ENCODE measurements around the gene NFE2L1. TPM values are rescaled to one million over a fixed set of nuclear protein-coding genes. Genes with fewer than 3 reads are reported as not detected.

NFE2L1 gene
- polyA plus RNA-seq, 1 of the 3 experiments (the other 2 are of a cell fraction): 159 TPM

DNA sequence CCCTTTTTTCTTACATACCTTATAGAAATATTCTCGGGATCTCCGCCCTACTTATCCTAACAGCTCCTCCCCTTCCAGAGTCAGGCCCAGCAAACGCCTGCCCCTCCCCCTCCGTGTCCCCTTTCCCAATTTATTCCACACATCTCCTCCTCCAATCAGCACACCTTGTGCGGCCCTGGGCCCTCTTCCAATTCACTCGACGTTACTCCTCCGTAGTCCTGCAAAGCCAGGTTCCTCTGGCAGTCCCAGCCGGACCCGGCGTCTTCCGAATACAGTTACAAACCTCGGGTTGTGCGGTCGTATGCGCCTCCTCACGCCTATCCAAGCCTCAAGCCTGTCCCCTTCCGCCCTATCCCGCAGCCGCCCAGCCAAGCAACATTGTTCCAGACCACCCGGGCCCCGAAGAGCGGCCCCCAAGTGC is 52.4 kb downstream of the NFE2L1 start:
- Histone ChIP-seq H3K4me3 (ENCODE audit: low read depth in 2 of 2, low read length in 1 of 2) (peak overlapping the region; percentile 66 to 90), H3K36me3 (replicated peaks in 1 of 2; ENCODE audit: control insufficient read depth in 1 of 2, insufficient read depth in 2 of 2, low read length in 1 of 2) (peaks cover under 1 to 21% of the 10 kb centered on the region in 2 experiments), H3K9ac (peak overlapping the region; percentile 77), H2AFZ (ENCODE audit: low read depth) (peak overlapping the region; percentile 97), H3K4me2 (peak overlapping the region; percentile 86), H3K9me2 (no peaks in the 10 kb centered on the region), H3K4me1 (ENCODE audit: control insufficient read depth in 1 of 2, insufficient read depth in 2 of 2, low read depth in 1 of 2, low read length in 1 of 2) (peaks cover 3 to 6% of the 10 kb centered on the region in 2 experiments; a peak in 2 of 4 replicates), H3K79me2 (ENCODE audit: insufficient read depth) (peaks cover 56% of the 10 kb centered on the region), H3K27me3 (ENCODE audit: insufficient read depth) (no peaks in the 10 kb centered on the region), H3K27ac (ENCODE audit: low read depth in 2 of 2, low read length in 1 of 2) (peak overlapping the region; percentile 81 to 91), H3F3A (replicated peaks; ENCODE audit: insufficient read depth) (peaks cover 27% of the 10 kb centered on the region), H3K9me3 (no peaks in the 10 kb centered on the region), H4K20me1 (ENCODE audit: insufficient read depth) (peaks cover 47% of the 10 kb centered on the region)
- DNase-seq: peak; percentile 73
- TF ChIP-seq YY1 (IDR thresholded peaks at IDR 0.05; ENCODE audit: low read depth) (0 out of 2 replicates have a peak, but pooled peaks have one; percentile 2), POLR2AphosphoS5 (IDR thresholded peaks at IDR 0.05; ENCODE audit: low read depth, low read length) (peak; percentile 1; the same call in 1 of the 2 replicates), GABPA (IDR thresholded peaks at IDR 0.05; ENCODE audit: low read depth) (no peak), SIN3A (IDR thresholded peaks at IDR 0.05; ENCODE audit: borderline replicate concordance, low read depth, low read length) (0 out of 2 replicates have a peak, but pooled peaks have one; percentile 3), MXI1 (IDR thresholded peaks at IDR 0.05; ENCODE audit: low read depth, low read length) (peak; percentile 35), NRF1 (IDR thresholded peaks at IDR 0.05; ENCODE audit: low read depth, low read length) (no peak)
- TF ChIP-seq, protein P1, sequence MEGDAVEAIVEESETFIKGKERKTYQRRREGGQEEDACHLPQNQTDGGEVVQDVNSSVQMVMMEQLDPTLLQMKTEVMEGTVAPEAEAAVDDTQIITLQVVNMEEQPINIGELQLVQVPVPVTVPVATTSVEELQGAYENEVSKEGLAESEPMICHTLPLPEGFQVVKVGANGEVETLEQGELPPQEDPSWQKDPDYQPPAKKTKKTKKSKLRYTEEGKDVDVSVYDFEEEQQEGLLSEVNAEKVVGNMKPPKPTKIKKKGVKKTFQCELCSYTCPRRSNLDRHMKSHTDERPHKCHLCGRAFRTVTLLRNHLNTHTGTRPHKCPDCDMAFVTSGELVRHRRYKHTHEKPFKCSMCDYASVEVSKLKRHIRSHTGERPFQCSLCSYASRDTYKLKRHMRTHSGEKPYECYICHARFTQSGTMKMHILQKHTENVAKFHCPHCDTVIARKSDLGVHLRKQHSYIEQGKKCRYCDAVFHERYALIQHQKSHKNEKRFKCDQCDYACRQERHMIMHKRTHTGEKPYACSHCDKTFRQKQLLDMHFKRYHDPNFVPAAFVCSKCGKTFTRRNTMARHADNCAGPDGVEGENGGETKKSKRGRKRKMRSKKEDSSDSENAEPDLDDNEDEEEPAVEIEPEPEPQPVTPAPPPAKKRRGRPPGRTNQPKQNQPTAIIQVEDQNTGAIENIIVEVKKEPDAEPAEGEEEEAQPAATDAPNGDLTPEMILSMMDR (IDR thresholded peaks at IDR 0.05): no peak
- WGBS (ENCODE audit: low lambda C conversion rate): under 1% methylated on average over 23 of the region's 23 CpGs
- ChIA-PET CTCF (interaction anchor here (0.5 to 14.8 kb wide), 10 partner anchors 19 to 260 kb away, joined by 3 to 241 read pairs (median 4); partner anchors contain the start of gene SCRN2), POLR2A (interaction anchor here (0.6 to 2.1 kb wide), 8 partner anchors 9 to 407 kb away, joined by 3 to 21 read pairs (median 4); partner anchors contain the start of gene NFE2L1)

DNA sequence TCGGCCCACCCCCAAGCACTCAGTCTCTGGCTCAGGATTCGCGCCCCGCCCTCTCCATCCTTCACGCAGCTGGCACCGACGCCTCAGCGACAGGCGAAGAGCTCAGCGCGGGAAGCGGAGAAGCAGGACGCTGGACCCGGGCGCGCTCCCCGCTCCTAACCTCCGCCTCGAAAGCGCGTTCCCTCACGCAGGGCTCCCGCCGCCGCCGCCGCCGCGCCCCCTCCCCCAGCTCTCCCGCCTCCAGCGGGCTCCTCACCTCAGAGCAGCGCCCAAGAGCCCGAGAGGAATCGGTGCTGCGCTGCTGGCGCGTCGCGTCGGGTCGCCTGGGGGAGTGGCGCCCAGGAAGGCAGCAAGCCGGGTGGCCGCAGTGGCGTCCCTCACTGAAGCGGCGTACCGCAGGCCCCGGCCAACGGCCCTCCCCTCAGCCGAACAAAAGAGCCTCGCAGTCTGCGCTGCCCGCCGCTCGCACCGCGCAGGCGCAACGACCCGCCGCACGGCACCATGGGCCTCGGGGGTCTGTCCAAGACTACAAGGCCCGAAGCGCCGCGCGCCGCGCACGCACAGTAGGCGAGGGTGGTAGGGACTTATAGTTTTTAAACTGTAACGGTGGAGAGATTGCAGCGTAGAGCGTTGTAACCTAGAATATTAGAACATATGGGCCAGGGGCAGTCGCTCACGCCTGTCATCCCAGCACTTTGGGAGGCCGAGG is 53.0 kb downstream of the NFE2L1 start, which contains the start of gene CBX1:
Gene CBX1 (minus strand): TSS at position 467 of the 709 bp plus-strand sequence. CDS start 24,474 bp downstream, outside the sequence.
- peaks cover 27% of the 10 kb centered on the region for H3F3A ChIP-seq (replicated peaks; ENCODE audit: insufficient read depth)
- peaks cover 3 to 6% of the 10 kb centered on the region in 2 experiments; a peak in 2 of 4 replicates for H3K4me1 ChIP-seq (ENCODE audit: control insufficient read depth in 1 of 2, insufficient read depth in 2 of 2, low read depth in 1 of 2, low read length in 1 of 2)
- no peaks in the 10 kb centered on the region for H3K9me3 ChIP-seq
- peaks cover 51% of the 10 kb centered on the region for H3K79me2 ChIP-seq (ENCODE audit: insufficient read depth)
- DNase-seq: peak; percentile 98
- H3K4me2 ChIP-seq: peak within 1 kb of the TSS; percentile 86
- H3K9ac ChIP-seq: peak within 1 kb of the TSS; percentile 77
- ChIA-PET POLR2A (interaction anchor here (1.1 to 2.1 kb wide), 5 partner anchors 52 to 97 kb away, joined by 3 to 21 read pairs (median 5); partner anchors contain the start of gene NFE2L1), CTCF (interaction anchor here (0.8 to 14.8 kb wide), 8 partner anchors 20 to 154 kb away, joined by 3 to 241 read pairs (median 4); no protein-coding TSS in a partner anchor)
- peak within 1 kb of the TSS; percentile 81 to 91 for H3K27ac ChIP-seq (ENCODE audit: low read depth in 2 of 2, low read length in 1 of 2)
- peak within 1 kb of the TSS; percentile 97 for H2AFZ ChIP-seq (ENCODE audit: low read depth)
- WGBS (ENCODE audit: low lambda C conversion rate): under 1% methylated on average over 37 of the region's 79 CpGs
- H4K20me1 ChIP-seq (ENCODE audit: insufficient read depth): peaks cover 41% of the 10 kb centered on the region
- no peaks in the 10 kb centered on the region for H3K27me3 ChIP-seq (ENCODE audit: insufficient read depth)
- peaks cover 0 to 16% of the 10 kb centered on the region in 2 experiments for H3K36me3 ChIP-seq (replicated peaks in 1 of 2; ENCODE audit: control insufficient read depth in 1 of 2, insufficient read depth in 2 of 2, low read length in 1 of 2)
- H3K4me3 ChIP-seq (ENCODE audit: low read depth in 2 of 2, low read length in 1 of 2): peak within 1 kb of the TSS; percentile 66 to 90
- no peaks in the 10 kb centered on the region for H3K9me2 ChIP-seq
- TF ChIP-seq YY1 (IDR thresholded peaks at IDR 0.05; ENCODE audit: low read depth) (no peak), CHD2 (IDR thresholded peaks at IDR 0.05; ENCODE audit: low read length, partially characterized antibody) (peak; percentile 72), NRF1 (IDR thresholded peaks at IDR 0.05; ENCODE audit: low read depth, low read length) (peak; percentile 98), RXRA (IDR thresholded peaks at IDR 0.05; ENCODE audit: borderline replicate concordance, low read depth) (no peak), RAD21 (IDR thresholded peaks at IDR 0.05; ENCODE audit: low read length) (no peak), MXI1 (IDR thresholded peaks at IDR 0.05; ENCODE audit: low read depth, low read length) (peak; percentile 26; the same call in 1 of the 2 replicates), RFX5 (IDR thresholded peaks at IDR 0.05; ENCODE audit: low read length) (no peak), ELF1 (IDR thresholded peaks at IDR 0.05) (no peak), FOSL2 (IDR thresholded peaks at IDR 0.05; ENCODE audit: borderline replicate concordance, low read depth) (no peak), JUND (IDR thresholded peaks at IDR 0.05) (no peak)
- TF ChIP-seq, protein P2, sequence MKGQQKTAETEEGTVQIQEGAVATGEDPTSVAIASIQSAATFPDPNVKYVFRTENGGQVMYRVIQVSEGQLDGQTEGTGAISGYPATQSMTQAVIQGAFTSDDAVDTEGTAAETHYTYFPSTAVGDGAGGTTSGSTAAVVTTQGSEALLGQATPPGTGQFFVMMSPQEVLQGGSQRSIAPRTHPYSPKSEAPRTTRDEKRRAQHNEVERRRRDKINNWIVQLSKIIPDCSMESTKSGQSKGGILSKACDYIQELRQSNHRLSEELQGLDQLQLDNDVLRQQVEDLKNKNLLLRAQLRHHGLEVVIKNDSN (IDR thresholded peaks at IDR 0.05; ENCODE audit: borderline replicate concordance, low read depth): peak; percentile 14; the same call in 1 of the 2 replicates
- TF ChIP-seq, protein P3, sequence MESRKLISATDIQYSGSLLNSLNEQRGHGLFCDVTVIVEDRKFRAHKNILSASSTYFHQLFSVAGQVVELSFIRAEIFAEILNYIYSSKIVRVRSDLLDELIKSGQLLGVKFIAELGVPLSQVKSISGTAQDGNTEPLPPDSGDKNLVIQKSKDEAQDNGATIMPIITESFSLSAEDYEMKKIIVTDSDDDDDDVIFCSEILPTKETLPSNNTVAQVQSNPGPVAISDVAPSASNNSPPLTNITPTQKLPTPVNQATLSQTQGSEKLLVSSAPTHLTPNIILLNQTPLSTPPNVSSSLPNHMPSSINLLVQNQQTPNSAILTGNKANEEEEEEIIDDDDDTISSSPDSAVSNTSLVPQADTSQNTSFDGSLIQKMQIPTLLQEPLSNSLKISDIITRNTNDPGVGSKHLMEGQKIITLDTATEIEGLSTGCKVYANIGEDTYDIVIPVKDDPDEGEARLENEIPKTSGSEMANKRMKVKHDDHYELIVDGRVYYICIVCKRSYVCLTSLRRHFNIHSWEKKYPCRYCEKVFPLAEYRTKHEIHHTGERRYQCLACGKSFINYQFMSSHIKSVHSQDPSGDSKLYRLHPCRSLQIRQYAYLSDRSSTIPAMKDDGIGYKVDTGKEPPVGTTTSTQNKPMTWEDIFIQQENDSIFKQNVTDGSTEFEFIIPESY (IDR thresholded peaks at IDR 0.05; ENCODE audit: borderline replicate concordance, low read depth): no peak
- TF ChIP-seq, protein P1 (IDR thresholded peaks at IDR 0.05): no peak; the same call in 1 of the 2 replicates

Measured in SK-N-SH (cell line).